Activated B cell treated with CpG ODN at 0.5 μM for 24 hours (primary cell): Measurements from ENCODE around the gene CABP5. TPM values are rescaled to one million over a fixed set of nuclear protein-coding genes. Genes with fewer than 3 reads are reported as not detected.

Source experiments
- total RNA-seq: library from RNA; stranded (reverse); gene quantifications from 2 replicates; pipeline ENCODE4 v1.2.3, GENCODE V29; 2022

The CABP5 gene
- total RNA-seq, 1 donor from 2014 or later: not detected

Other genes starting within 250 kb of the CABP5 start
- not detected in 2 replicates for gene TPRX1, start 239.5 kb downstream of the CABP5 start, total RNA-seq
- not detected in 2 replicates for gene CRX, start 222.1 kb downstream of the CABP5 start, total RNA-seq
- not detected in 2 replicates for gene TPRX2, start 184.8 kb downstream of the CABP5 start, total RNA-seq
- gene SULT2A1, start 157.8 kb downstream of the CABP5 start, total RNA-seq: not detected in 2 replicates
- not detected in 2 replicates for gene BSPH1, start 51.9 kb downstream of the CABP5 start, total RNA-seq
- not detected in 2 replicates for gene ELSPBP1, start 49.4 kb downstream of the CABP5 start, total RNA-seq
- gene PLA2G4C, start 66.7 kb upstream of the CABP5 start, total RNA-seq: 14.9 and 16.6 TPM in 2 replicates
- 41.8 and 42.9 TPM in 2 replicates for gene LIG1, start 126.3 kb upstream of the CABP5 start, total RNA-seq
- gene ZSWIM9, start 126.6 kb upstream of the CABP5 start, total RNA-seq: 5.7 and 8.6 TPM in 2 replicates
- 103 and 109 TPM in 2 replicates for gene CARD8, start 211.8 kb upstream of the CABP5 start, total RNA-seq
- gene ZNF114, start 226.0 kb upstream of the CABP5 start, total RNA-seq: 1.5 and 1.6 TPM in 2 replicates